ENCODE results near the gene IQCH.

The IQCH gene

DNA sequence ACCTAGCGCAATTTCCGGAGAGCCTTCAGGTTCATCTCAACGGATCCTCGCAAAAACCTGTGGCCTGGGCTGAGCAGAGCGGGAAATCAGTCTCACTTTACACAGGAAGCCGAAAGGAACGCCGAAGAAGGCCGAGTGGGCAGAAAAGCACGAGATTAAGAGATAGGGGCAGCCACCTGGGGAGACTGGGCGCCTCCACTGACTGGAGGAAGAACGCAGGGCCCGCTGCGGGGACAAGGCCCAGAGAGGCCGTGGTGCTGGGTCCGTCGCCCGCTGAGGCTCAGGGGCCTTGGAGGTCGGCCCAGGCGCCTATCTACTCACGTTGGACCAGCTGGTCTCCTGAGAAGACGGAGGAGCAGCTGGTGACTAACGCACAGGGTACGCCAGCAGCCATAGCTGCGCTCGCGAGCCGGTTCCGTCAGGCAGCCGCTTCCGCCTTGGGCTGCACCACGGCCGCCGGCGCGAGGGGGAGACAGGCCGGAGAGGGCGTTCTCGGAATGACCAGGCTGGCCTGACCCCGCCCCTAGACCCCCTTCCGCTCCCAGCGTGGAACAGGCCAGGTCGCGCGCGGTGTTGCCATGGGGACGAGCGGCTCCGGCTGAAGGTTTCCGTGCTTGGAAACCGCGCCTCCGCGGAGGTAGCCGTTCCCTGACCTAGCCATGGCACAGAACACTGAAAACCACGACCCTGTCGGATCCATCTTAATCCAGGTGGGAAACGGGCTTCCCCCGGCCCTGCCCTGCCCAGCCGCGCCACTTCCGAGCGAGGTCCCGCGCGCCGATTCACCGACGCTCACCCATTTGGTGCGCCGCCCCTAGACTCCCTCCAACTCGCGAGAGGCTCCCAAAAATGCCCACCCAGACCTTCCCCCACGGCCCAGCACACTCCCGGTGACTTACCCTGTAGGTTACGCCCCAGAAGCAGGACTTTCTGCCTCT, at the start of gene IQCH, which contains the start of gene AAGAB:
Gene IQCH (plus strand): TSS at position 549 of the 938 bp plus-strand sequence. CDS start 111 bp downstream, at position 660.
Gene AAGAB (minus strand): TSS at position 424 of the 938 bp plus-strand sequence. CDS start 30 bp downstream, at position 394.
- DNase-seq (ENCODE audit: low read depth in 3 of 3): peak; percentile 94 to 98 (median 95)

DNA sequence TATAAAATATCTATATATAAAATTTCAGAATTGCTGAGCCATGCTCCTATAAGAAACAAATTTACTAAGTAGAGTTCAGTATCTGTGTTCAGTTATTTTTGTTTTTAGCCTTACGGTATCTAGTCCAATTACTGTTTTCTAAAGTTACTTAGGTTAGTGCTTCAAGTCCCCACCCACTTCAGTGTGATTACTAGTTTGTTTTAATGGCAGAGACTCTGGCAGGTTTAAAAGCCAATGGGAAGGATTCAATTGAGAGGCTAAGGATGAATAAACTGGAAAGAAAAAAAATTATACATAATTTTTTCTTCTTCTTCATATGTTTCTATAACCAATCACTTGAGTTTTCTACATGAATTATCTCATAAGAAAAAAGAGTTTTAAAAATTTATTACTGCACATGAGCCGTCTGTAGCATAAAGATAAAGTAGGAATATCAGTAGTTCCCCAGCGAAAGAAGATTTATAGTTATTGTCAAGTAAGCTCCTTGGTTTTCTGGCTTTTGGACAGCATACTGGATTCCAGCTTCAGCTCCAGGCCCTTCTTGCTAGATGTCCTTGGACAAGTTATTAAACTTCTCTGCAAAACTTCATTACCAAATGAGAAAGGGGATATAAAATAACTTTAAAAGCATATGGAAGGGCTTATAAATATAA, 46.9 kb upstream of the IQCH start:
- no peak for DNase-seq (ENCODE audit: low read depth in 3 of 3)

DNA sequence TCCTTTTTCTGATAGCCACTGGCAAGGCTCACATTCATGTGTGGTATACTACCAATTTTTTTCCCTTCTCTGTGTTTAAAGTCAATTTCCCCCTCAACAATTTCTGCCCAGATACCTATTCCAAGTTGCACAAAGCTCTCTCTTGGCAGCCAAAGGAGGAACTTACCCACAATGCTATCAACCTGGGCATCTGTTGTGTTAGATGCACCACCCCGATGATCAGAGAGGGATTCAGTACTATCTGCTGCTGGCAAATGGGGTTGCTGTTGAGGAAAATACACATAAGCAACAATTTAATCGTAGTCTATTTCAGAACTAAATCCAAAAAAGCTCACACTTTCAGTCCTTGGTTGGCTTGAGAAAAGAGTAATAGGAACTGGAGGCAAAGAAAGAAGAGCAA, 46.2 kb upstream of the IQCH start:
- DNase-seq (ENCODE audit: low read depth in 3 of 3): no peak

DNA sequence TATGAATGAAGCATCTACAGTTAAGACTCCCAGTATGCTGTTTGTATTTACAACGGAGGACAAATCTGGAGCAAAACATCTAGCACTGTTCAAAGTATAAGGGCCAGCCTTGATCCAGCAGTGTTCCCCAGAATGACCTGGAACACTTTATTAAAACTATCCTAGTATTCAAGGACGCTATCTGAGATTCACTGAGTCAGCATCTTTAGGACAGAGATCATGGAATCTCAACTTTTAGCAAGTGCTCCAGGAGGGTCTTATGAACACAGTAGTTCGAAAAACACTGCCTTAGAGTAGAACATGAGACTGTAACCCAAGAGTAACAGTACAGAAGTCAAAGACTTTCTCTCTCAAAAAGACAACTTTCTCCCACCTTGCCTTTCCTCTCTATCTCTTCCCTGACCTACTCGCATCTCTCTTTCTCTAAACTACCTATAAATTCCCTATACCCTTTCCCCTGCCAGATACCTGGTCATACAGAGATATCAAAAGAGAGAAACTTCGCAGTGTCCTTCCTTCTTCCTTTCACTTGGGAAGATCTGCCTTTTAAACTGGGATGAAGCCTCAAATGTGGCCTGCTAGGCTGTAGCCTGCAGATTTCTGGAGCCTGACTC, 43.9 kb upstream of the IQCH start:
- DNase-seq (ENCODE audit: low read depth in 3 of 3): no peak

DNA sequence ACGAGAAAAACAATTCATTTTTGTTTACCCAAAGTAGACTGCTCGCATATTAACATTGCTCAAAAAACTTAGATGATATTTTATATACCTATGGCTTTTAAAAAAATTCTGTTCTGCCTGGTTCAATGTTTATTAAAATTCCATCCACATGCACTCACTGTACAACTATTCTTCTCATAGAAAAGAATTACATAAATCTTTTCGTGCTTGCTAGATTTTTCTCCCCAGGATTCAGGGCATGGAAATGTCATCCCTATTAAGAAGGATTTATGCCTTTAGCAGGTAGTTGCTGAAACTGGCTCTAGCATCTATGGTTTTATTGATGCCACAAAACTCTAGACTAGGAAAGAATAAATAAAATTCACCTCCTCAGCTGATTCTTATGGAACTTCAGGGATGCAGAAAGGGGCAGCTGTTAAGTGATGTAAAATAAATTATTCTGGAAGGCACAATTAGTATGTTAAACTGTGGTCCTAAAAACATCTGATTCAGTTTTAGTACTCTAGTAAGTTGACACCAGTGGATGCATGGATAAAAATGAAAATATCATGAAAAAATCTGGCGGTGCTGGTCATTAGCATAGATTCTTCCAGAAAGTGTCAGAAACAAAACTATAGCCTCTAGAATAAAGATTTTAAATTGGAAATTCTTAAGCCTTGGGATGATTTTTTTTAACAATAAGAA, 41.8 kb upstream of the IQCH start:
- DNase-seq (ENCODE audit: low read depth in 3 of 3): no peak

DNA sequence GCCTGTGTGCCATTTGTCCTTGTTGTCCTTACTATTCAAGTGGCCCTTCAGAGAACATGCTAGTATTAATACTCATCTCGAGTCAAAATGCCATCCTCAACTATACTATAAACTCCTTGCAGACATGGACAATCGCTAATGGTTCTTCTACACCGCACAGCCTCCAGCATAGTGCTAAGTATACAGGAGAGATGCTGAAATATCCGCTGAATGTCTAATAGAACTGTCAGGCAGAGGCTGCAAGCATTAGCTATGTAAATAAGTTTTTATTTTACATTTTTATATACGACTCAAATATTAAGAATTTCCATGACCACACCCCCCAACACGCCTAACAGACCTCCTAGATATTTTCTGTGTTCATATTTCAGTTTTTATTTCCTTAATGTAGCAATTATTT, 39.5 kb upstream of the IQCH start:
- DNase-seq (ENCODE audit: low read depth in 3 of 3): no peak

DNA sequence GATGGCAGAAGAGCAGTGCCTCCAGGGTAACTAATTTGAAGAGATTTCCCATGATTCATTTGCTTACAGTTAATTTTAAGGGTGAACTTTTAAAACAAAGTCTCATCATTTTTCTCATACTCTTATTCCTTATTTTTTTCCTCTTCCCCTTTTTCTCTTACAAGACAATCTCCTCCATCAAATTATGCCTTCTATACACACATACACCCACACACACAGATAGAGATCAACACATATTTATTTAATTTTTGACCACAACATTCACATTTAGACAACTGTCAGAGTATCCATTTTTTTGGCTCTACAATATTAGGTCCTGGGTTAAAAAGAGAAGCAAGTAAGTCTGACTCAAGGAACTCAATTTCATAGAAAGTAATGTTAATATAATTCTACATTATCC, 37.7 kb upstream of the IQCH start:
- no peak for DNase-seq (ENCODE audit: low read depth in 3 of 3)

DNA sequence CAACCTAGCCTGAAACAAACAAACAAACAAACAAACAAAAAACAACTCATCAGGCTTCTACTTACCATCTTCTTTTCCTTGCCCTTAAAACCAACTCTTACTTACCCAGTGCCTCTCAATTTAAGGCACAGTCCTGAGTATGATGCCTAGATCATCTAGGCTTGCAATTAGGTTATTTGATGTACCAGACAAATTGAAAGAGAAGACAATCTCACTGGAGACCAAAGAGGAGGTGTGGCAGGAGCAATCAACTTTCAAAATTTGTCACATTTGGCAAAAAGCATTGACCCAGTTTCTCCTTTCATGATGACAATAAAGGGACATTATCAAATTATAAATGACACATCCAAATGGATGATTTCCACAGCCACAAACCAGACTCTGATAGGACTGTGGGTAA, 36.2 kb upstream of the IQCH start:
- DNase-seq (ENCODE audit: low read depth in 3 of 3): no peak

DNA sequence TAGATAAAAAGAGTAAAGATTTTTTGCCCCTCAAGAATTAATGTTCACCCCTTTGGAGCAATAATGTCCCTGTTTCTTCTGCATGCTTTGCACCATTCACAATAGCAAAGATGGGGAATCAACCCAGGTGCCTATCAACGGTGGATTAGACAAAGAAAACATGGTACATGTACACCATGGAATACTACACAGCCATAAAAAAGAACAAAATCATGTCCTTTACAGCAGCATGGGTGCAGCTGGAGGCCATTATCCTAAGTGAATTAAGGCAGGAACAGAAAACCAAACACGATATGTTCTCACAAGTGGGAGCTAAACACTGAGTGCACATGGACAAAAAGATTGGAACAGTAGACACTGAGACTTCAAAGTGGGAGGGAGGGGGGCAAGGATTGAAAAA, 35.3 kb upstream of the IQCH start:
- no peak for DNase-seq (ENCODE audit: low read depth in 3 of 3)

DNA sequence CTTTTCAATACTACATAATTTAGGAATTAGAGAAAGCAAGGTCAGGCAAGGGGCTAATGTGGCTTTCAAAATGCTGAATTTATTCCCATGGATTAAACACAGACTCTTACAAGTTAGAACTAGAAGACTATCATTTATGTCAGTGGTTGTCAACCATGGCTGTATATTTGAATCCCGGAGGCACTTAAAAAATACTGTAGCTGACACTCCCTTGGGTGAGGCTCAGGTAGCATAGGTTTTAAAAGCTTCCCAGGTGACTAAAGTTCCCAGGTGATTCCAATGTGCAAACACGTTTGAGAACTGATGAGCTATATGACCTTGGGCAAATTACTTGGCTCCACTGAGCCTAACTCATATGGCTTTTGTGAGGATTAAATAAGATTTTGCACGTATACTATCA, 29.7 kb upstream of the IQCH start:
- no peak for DNase-seq (ENCODE audit: low read depth in 3 of 3)

DNA sequence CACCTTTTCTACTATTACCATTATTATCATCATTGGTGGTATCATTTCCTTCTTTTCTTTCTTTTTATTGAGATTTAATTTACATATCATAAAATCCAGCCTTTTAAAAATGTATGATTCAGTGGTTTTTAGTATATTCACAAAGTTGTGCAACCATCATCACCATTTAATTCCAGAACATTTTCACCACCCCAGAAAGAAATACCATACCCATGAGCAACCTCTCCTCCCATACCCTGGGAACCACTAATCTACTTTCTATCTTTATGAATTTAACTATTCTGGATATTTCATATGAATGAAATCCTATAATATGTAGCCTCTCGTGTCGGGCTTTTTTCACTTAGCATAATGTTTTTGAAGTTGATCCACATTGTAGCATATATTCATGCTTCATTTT, 29.2 kb upstream of the IQCH start:
- DNase-seq (ENCODE audit: low read depth in 3 of 3): no peak

DNA sequence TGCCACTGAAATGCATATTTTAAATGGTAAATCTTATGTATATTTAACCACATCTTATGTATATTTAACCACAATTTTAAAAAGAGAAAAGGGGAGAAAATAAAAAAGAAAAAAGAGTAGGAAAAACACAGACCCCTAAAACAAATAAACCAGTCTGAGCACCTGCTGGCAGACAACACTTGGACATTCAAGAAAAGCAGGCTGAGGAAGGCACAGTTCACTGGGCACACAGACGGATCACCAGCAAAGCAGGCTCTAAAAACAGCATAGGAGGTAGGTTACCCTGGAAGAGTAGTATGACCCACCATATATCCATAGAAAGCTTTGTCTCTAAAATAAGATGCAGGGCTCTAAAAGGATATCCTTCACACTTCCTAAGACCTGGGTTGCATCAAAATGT, 27.2 kb upstream of the IQCH start:
- DNase-seq (ENCODE audit: low read depth in 3 of 3): no peak

DNA sequence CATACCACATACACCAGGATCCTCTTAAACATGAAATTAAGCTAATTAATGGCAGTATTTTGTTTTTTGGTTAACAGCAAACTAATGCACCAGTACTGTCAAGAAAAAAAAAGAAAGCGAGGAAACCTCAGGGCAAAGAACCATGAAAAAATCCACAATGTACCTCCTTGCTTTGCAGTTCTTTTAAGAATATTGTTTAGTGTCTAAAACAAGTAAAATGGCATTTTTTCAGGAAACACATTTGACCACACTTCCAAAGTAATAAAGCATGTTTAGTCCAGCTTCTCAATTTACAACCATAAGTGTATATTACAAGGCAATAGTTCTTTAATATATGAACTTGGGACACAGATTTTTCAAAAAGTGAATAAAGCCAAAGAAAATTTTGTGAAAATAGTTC, 26.7 kb upstream of the IQCH start:
- DNase-seq (ENCODE audit: low read depth in 3 of 3): no peak

DNA sequence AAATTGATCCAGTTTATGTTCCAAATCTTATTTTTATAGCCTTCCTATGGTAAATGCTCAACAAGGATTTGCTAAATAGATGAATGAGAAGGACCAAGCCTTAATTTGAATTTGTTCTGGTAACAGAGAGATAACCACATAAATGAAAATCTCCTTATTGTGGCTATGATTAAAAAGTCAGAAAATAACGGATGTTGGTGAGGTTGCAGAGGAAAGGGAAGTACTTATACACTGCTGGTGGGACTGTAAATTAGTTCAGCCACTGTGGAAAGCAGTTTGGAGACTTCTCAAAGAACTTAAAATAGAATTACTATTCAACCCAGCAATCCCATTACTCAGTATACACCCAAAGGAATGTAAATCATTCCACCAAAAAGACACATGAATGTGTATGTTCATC, 26.3 kb upstream of the IQCH start:
- no peak for DNase-seq (ENCODE audit: low read depth in 3 of 3)

DNA sequence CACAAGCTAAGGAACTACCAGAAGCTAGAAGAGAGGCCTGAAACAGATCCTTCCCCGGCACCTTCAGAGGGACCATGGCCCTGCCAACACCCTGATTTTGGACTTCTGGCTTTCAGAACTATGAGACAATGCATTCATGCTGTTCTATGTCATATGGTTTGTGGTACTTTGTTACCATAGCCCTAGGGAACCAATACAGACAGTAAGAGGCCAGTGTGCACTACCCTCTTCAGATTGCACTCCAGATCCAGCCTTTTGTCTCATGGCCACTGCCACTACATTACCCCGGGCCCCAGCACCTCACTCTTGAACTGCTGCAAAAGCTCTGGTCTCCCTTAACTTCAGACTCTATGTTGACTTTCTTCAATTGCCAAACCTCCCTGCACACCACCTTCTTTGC, 24.1 kb upstream of the IQCH start:
- no peak for DNase-seq (ENCODE audit: low read depth in 3 of 3)

DNA sequence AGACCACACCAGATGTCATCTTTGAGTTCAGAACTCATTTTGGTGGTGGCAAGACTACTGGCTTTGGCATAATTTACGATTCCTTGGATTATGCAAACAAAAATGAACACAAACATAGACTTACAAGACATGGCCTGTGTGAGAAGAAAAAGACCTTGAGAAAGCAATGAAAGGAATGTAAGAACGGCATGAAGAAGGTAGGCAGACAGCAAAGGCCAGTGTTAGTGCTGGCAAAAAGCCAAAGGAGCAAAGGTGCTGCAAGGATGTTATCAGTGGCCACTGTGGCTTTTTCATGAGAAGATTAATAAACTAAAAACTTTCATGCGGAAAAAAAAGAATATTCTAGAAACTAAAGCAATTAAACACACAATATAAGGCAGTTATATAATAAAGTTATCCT, 22.0 kb upstream of the IQCH start:
- DNase-seq (ENCODE audit: low read depth in 3 of 3): no peak

DNA sequence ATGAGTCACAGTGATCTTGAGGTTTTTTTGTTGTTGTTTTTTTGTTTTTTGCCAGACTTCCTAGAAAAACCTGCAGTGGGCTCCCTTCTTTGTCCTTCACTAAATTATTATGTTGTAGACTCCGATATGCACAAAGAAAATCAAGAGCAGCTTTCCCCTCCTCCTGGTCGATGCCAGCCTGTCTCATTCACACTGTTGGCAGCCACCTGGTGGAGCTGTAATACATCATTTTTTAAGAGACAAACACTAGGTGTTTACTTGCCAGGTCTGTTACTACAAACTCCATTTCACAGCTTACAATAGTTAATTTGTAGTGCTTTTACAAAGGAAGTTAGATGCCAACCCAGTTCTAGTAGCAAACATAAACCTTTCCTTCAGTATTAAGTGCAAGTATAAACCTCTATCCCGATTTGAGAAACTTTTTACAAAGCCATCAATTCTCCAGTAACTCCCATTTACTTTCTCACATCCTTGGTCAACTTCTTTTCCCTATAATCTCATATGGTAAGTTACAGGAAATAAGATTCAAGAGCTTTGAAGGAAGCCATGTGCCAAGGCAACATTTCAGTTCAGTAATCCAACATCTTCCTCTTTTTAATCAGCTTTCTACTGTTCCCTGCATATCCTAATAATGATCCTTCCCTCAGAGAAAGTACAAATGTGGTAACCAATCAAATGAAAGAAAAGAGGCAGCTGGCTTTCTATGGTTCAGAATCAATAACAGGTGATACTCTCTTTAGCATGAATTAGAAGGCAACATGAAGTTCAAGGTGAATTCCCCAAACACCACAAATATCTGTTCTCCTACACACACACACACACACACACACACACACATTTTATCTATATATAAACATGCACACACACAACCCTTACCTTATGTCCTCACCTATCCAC, 14.1 kb upstream of the IQCH start:
- no peak for DNase-seq (ENCODE audit: low read depth in 3 of 3)

DNA sequence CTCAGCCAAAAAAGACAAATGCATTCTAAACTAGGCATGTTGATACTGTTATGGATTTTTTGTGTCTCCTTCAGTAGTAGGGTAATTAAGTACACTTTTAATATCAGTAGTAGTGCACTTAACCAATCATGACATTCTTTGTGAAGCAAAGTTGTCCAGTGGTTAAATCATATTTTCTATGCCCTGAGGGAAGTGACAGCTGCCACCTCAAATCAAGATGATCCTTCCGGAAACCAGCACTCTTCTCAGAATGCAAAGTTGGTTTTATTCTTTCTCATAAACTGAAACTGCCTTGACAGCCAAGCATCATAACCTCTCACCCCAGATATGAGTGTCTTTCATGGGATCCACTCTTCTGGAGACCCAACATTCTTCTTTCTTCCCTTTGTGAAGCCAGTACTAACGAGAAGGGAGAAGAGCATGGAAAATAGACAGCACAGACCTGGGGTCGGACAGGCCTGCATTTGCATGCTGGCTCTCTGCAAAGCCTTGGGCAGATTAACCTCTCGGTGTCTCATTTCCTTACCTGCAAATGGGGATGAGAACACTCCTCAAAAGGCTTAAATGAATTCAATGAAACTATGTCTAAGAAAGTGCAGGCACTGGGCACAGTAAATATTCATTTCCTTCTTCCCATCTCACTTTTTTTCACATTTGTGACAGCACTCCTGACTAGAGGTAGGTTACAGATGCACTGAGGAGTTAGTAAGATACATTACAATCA, 13.3 kb upstream of the IQCH start:
- DNase-seq (ENCODE audit: low read depth in 3 of 3): peak in 1 of 3 experiments; percentile 7

DNA sequence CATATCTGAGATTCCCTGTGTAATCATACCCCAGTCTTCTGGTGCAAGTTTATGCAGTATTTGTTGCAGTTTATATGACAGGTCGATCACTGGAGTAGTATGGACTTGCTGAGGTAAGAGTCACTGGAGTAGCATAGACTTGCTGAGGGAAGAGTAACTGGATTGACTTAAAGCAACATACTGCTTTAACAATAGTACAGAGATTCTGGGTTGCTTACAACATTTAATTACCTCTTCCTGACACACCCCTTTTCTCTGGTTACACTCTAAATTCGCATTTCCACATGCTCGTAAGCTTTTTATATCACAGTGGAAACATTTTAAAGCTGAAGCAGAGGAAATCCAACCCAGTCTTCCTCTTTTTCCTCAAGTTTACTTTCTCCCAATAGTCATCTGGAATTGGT, 11.9 kb upstream of the IQCH start:
- no peak for DNase-seq (ENCODE audit: low read depth in 3 of 3)

DNA sequence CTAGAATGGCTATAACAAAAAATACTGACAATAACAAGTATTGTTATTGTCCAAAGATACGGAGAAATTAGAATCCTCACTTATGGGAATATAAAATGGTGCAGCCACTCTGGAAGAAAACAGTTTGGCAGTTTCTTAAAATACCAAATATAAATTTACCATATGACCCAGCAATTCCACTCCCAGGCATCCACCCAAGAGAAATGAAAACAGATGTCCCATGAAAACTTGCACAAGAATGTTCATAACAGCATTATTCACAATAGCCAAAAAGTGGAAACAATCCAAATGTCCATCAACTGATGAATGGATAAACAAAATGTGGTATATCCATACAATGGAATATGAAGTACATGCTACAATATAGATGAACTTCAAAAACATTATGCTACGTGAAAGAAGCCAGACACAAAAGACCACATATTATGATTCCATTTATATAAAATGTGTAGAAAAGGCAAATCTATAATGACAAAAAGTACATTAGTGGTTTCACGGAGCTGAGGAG, 9.6 kb upstream of the IQCH start:
- DNase-seq (ENCODE audit: low read depth in 3 of 3): no peak

All from stimulated activated CD4-positive, alpha-beta T cell treated with anti-CD3 and anti-CD28 coated beads, TNF-alpha, amount 100 ng/mL, for 24 hours (primary cell).